SK-N-MC (cell line): ENCODE results near the gene FSTL1.

Source experiments
- EZH2 ChIP-seq: fragments of 200-600 bp; sonication (generic); IDR thresholded peaks from one replicate; pipeline ENCODE4 v1.6.1; 2017; ENCODE audit warnings: antibody characterized with exemption
- FOXP2 ChIP-seq: optimal IDR thresholded peaks from 2 replicates; pipeline ENCODE3; 2011; ENCODE audit warnings: mild to moderate bottlenecking, moderate library complexity; ENCODE audit not compliant: insufficient read depth; ENCODE audit errors: extremely low read length, control extremely low read depth
- POLR2AphosphoS5 ChIP-seq: IDR thresholded peaks from 2 replicates; pipeline ENCODE4 v1.6.1; 2012; ENCODE audit warnings: mild to moderate bottlenecking, low read depth, low read length, borderline replicate concordance

GRCh38 chr3:120402257-120402656 lies 48.5 kb downstream of the FSTL1 start:
- TF ChIP-seq EZH2, result no peak
- no peak for TF ChIP-seq POLR2AphosphoS5
- TF ChIP-seq FOXP2, result no peak
